ENCODE measurements around the gene ATCAY.

Gene ATCAY

GRCh38 chr19:3880471-3881271 is at the start of gene ATCAY:
Gene ATCAY, plus strand, starts transcription at chr19:3880685. Its CDS starts 5,083 bp downstream, at chr19:3885768.
- DNase-seq (ENCODE audit: low read depth): peak; percentile 31

GRCh38 chr19:3831601-3832000 is 48.9 kb upstream of the ATCAY start:
- no peak for DNase-seq (ENCODE audit: low read depth)

DNA sequence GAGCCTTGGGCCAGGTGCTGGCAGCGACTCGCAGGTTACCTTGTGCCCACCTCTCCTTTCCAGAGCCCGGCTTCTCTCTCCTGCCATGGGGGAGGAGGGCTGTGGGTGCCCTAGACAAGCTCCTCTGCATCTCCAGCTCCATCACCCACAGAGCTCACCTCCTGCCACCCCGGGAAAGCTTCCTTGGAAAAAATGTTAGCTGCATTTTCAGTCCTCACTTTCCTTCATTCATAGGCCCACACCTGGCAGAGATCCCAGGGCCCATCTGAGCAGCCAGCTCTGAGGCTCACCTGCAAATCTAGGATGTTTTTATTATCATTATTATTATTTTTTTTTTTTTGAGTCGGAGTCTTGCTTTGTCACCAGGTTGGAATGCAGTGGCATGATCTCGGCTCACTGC is 48.5 kb upstream of the ATCAY start:
- DNase-seq (ENCODE audit: low read depth): no peak

GRCh38 chr19:3833578-3834348 is 46.7 kb upstream of the ATCAY start:
- DNase-seq (ENCODE audit: low read depth): no peak

DNA sequence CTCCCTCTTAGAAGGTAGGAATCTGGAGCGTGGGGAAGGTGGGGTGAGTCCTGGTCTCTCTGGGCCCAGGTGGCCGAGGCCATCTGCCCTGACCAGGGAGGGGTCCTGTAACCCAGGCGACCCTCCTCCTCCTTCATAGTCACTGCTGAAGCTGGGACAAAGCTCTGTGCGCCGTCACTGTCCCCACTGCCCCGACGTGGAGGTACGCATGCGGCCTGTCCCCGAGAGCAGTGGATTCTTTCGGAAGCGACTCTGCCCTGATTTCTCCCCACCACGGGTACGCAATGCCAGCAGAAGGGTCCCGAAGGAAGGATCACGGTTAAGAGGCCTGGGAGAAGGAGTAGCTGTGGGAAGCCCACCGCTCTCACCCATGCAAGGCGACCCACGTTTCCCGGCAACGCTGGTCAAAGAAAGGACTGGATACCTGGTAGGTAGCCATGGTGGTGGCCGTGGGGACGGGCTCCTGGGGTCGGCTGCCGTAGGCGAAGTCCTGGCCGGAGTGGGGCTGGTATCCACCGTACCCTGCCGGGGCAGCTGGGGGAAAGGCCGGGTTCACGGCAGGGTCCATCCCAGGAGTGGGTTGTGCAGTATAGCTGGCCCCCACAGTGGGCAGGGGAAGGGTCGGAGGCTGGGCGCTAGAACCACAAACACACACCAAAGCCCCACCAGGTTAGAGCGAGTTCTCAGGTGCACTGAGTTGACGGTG is 46.0 kb upstream of the ATCAY start:
- no peak for DNase-seq (ENCODE audit: low read depth)

DNA sequence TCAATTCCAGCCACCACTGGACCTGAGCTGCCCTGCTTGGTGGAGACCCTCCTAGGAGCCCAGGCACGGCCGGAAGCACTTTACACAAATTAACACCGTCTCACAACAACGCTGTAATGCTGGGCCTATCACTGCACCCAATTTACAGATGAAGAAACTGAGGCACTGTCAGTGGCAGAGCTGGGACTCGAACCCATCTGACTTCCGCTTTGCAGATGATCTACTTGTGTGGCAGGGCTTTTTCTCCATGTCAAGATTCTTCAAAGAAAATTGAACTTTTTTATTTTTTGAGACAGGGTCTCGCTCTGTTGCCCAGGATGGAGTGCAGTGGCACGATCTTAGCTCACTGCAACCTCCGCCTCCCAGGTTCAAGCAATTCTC is 45.4 kb upstream of the ATCAY start:
- DNase-seq (ENCODE audit: low read depth): no peak

DNA sequence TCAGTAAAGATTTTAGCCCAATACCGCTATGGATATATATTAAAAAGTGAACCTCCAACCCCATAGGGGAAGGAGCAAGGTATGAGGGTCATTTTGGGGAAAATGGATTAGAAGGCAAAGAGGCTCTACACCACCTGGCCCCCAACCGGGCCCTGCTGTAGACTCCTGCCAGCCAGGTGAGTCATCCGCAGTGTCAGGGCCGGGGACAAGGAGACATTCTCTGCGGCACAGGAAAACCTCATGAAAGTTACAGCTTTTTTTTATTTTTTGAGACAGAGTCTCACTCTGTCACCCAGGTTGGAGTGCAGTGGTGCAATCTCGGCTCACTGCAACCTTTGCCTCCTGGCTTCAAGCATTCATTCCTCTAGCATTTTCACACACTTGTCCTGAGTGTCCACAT is 43.6 kb upstream of the ATCAY start:
- no peak for DNase-seq (ENCODE audit: low read depth)

DNA sequence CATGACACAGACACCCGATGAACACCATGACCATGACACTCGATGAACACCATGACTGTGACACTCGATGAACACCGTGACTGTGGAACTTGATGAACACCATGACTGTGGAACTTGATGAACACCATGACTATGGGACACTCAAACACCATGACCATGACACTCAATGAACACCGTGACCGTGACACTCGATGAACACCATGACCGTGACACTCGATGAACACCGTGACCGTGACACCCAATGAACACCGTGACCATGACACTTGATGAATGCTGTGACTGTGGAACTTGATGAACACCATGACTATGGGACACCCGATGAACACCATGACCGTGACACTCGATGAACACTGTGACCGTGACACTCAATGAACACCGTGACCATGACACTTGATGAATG is 43.2 kb upstream of the ATCAY start:
- DNase-seq (ENCODE audit: low read depth): no peak

DNA sequence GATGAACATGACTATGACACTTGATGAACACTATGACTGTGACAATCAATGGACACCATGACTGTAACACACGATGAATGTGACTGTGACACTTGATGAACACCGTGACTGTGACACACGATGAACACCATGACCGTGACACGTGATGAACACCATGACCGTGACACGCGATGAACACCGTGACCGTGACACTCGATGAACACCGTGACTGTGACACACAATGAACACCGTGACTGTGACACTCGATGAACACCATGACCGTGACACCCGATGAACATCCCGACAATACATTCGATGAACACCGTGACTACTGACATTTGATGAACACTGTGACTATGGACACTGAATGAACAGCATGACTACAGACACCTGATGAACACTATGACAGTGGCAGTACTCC is 42.6 kb upstream of the ATCAY start:
- DNase-seq (ENCODE audit: low read depth): no peak

- no peak for DNase-seq (ENCODE audit: low read depth)
These were observed 41.8 kb upstream of the ATCAY start for GRCh38 chr19:3838661-3839060.

- no peak for DNase-seq (ENCODE audit: low read depth)
These were observed 40.5 kb upstream of the ATCAY start for GRCh38 chr19:3839941-3840340.

- DNase-seq (ENCODE audit: low read depth): no peak
These were observed 39.7 kb upstream of the ATCAY start for GRCh38 chr19:3840804-3841203.

- DNase-seq (ENCODE audit: low read depth): no peak
These were observed 37.5 kb upstream of the ATCAY start for GRCh38 chr19:3842948-3843347.

DNA sequence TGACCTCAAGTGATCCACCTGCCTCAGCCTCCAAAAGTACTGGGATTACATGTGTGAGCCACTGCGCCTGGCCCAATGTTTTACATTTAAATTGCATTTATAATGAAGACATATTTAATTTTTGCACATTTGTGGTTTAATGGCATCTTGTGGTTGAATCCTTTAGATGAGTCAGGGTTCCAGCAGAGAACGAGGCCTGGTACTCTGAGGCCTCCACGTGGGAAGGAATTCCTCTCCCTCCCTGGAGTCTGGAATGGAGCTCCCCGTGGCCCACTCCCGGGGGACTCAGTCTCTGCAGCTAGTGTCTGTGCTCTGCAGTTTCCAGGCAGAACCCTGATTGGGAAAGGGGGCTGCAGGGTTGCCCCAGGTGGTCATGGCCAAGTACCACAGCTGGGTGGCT is 35.9 kb upstream of the ATCAY start:
- DNase-seq (ENCODE audit: low read depth): peak; percentile 79

DNA sequence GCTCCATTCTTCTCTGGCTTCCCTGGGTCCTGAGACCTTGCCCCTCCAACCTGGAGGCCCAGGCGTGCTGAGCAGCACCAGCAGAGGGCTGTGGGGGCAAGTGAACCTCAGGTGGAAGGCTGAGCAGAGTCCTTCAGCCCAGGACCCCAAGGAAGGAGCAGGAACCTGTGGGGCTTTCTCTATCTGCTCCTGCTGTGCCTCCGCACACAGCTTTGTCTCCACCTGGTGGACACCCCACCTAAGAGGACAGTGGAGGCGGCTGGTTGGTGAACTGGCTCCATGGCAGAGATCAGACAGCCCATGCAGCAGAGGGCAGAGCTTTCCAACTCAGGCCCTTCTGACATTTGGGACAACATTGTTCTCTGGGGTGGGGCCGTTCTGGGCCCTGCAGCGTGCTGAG is 31.4 kb upstream of the ATCAY start:
- peak; percentile 39 for DNase-seq (ENCODE audit: low read depth)

GRCh38 chr19:3849787-3850186 is 30.7 kb upstream of the ATCAY start:
- DNase-seq (ENCODE audit: low read depth): no peak

- no peak for DNase-seq (ENCODE audit: low read depth)
These were observed 30.0 kb upstream of the ATCAY start for GRCh38 chr19:3850320-3850972.

DNA sequence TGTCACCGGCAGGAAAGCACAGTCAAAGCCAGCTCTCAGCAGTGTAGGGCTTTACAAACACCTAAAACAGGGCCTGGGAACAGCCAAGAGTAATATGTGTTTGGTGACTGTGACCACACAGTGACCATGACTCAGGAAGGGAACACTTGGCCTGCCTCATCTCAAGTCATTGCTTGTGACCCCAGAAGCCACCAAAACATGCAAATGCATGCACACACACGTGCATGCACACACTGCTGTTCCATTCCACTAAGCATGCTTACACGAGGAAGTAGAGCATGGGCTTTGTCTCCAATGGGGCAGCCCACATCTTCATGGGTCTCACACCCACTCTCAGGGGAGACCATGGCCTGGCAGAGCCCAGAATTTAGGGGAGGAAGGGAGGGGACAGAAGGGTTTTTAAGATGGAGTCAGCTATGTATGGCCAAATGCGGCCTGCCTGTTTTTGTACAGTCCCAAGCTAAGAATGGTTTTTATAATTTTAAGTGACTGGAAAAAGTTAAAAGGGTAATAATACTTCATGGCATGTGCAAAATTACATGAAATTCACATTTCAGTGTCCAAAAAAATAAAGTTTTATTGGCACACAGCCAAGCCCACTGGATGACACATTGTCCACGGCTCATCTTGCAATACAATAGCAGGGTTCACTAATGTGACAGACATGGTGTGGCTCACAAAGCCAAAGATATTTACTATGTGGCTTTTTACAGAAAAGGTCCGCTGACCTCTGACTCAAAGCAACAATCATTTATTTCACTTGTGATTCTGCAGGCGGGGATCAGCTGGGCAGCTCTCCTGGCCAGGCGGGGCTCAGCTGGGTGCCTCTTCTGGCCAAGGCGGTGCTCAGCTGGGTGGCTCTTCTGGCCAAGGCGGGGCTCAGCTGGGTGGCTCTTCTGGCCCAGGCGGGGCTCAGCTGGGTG is 29.0 kb upstream of the ATCAY start:
- DNase-seq (ENCODE audit: low read depth): peak; percentile 13

DNA sequence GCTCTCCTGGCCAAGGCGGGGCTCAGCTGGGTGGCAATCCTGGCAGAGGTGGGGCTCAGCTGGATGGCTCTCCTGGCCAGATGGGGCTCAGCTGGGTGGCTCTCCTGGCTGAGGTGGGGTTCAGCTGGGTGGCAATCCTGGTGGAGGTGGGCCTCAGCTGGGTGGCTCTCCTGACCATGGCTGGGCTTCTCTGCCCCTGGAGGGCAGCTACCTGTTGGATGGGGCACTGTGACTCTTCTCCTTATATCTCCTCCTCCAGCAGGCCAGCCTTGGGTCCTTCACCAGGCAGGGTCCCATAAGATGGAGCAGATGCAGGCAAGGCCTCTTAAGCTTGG is 28.3 kb upstream of the ATCAY start:
- no peak for DNase-seq (ENCODE audit: low read depth)

DNA sequence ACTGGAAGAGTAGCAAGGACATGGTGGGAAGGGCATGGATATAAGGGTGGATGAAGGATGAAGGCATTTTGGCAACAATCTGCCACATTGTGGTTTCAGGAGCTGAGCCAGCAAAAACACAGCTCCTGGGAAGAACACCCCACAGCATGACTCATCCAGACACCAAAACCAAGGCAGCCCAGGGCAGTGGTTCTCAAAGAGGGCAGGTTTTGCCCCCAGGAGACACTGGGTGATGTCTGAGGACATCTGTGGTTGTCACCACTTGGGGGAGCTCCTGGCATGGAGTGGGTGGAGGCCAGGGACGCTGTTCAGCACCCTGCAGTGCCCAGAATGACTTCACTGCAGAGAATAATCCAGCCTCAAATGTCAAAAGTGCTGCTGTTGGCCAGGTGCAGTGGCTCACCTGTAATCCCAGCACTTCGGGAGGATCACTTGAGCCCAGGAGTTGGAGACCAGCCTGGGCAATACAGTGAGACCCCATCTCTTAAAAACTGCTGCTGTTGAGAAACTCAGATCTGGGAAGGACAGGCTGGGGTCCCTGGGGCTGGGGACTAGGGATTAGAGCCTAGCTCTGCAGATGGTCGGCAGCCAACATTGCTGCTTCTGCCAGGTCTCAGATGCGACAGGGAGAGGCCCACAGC is 27.8 kb upstream of the ATCAY start:
- DNase-seq (ENCODE audit: low read depth): peak; percentile 90

DNA sequence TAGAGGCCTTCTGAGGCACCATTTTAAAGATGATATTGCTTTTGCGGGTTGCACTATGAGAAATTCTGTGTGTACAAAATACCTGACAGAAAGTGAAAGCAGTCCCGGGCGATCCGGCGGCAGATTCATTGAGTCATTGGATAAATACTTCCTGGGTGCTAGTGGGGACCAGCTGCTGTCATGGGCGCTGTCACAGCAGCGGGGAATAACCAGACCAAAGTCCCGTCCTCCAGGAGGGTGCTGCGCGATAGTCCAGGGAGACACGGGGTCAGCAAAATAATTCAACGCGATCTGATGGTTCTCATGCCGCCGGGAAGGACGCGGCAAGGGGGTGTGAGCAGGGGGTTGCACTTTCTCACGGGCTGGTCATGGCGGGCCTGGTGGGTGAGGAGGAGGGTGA is 25.2 kb upstream of the ATCAY start:
- no peak for DNase-seq (ENCODE audit: low read depth)

Measured in EH (cell line).